GM04503 (cell line): ENCODE results near the gene TRMT10B.

Source experiments
- DNase-seq: peaks from one replicate; pipeline ENCODE4 v3.0.0-alpha.2; 2012; ENCODE audit warnings: low read depth

The TRMT10B gene

GRCh38 chr9:37753489-37754190, at the start of gene TRMT10B:
TRMT10B (plus strand) TSS chr9:37753805; CDS start chr9:37761932, 8,127 bp downstream.
- DNase-seq: no peak

GRCh38 chr9:37705787-37706186, 47.8 kb upstream of the TRMT10B start:
- no peak for DNase-seq

GRCh38 chr9:37706290-37706689, 47.3 kb upstream of the TRMT10B start:
- DNase-seq: peak; percentile 6

GRCh38 chr9:37707748-37708147, 45.9 kb upstream of the TRMT10B start:
- DNase-seq: no peak

- no peak for DNase-seq
Measured at GRCh38 chr9:37710046-37710445, 43.6 kb upstream of the TRMT10B start.

- no peak for DNase-seq
Measured at GRCh38 chr9:37715260-37715659, 38.3 kb upstream of the TRMT10B start.

- no peak for DNase-seq
Measured at GRCh38 chr9:37715991-37716505, 37.6 kb upstream of the TRMT10B start.

GRCh38 chr9:37719526-37719925, 34.1 kb upstream of the TRMT10B start:
- DNase-seq: no peak

- no peak for DNase-seq
Measured at GRCh38 chr9:37727013-37727412, 26.6 kb upstream of the TRMT10B start.

- DNase-seq: no peak
Measured at GRCh38 chr9:37729499-37729898, 24.1 kb upstream of the TRMT10B start.

GRCh38 chr9:37730256-37730655, 23.3 kb upstream of the TRMT10B start:
- peak; percentile 18 for DNase-seq

- no peak for DNase-seq
Measured at GRCh38 chr9:37730839-37731238, 22.8 kb upstream of the TRMT10B start.

GRCh38 chr9:37732086-37732741, 21.4 kb upstream of the TRMT10B start:
- DNase-seq: no peak

- no peak for DNase-seq
Measured at GRCh38 chr9:37732952-37733351, 20.7 kb upstream of the TRMT10B start.

- DNase-seq: no peak
Measured at GRCh38 chr9:37739222-37739621, 14.4 kb upstream of the TRMT10B start.

- no peak for DNase-seq
Measured at GRCh38 chr9:37740128-37740527, 13.5 kb upstream of the TRMT10B start.

- DNase-seq: no peak
Measured at GRCh38 chr9:37740631-37741328, 12.8 kb upstream of the TRMT10B start.

GRCh38 chr9:37745970-37746369, 7.6 kb upstream of the TRMT10B start:
- DNase-seq: no peak

- no peak for DNase-seq
Measured at GRCh38 chr9:37746448-37747270, 6.9 kb upstream of the TRMT10B start.

GRCh38 chr9:37747271-37747753, 6.3 kb upstream of the TRMT10B start:
- DNase-seq: no peak

GRCh38 chr9:37749129-37749528, 4.5 kb upstream of the TRMT10B start:
- DNase-seq: no peak

GRCh38 chr9:37751186-37751585, 2.4 kb upstream of the TRMT10B start:
- DNase-seq: no peak
